WTC11 (cell line): ENCODE data around the gene DIAPH1. TPM values are rescaled to one million over a fixed set of nuclear protein-coding genes. Genes with fewer than 3 reads are reported as not detected.

Experiments used
- ATAC-seq: fragments of 200-7000 bp; cut with Tn5 transposase; 2 replicates; pipeline ENCODE4 v1.10.0; 2021; ENCODE audit warnings: mild to moderate bottlenecking, moderate library complexity
- CTCF ChIA-PET: fragments of 300-600 bp; sonication (Branson Sonifier 250); formaldehyde crosslinking; loops from one replicate; lab custom pipeline; 2021; ENCODE audit warnings: antibody characterized with exemption; lab: Charles Lee
- POLR2A ChIA-PET: fragments of 350-600 bp; sonication (Branson Sonifier 250); formaldehyde crosslinking; loops from one replicate; lab custom pipeline; 2021; ENCODE audit warnings: antibody characterized with exemption; lab: Charles Lee
- DNase-seq: peaks from one replicate; pipeline ENCODE4 v3.0.0; 2021; ENCODE audit warnings: low spot score
- H3K27ac Mint-ChIP-seq: 2 replicates; pipeline ENCODE4 v1.8.0; 2021; ENCODE audit warnings: mixed read lengths
- H3K27me3 Mint-ChIP-seq: 2 replicates; pipeline ENCODE4 v1.8.0; 2021; ENCODE audit warnings: low read depth, mild to moderate bottlenecking, moderate library complexity, mixed read lengths
- H3K36me3 Mint-ChIP-seq: 2 replicates; pipeline ENCODE4 v1.8.0; 2021; ENCODE audit warnings: mixed read lengths
- H3K4me1 Mint-ChIP-seq: 2 replicates; pipeline ENCODE4 v1.8.0; 2022; ENCODE audit warnings: mixed read lengths
- H3K4me3 Mint-ChIP-seq: 2 replicates; pipeline ENCODE4 v1.8.0; 2021; ENCODE audit warnings: mild to moderate bottlenecking, moderate library complexity, mixed read lengths
- H3K9me3 Mint-ChIP-seq: 2 replicates; pipeline ENCODE4 v1.8.0; 2021; ENCODE audit warnings: mixed read lengths
- AFF4 ChIP-seq: sonication (generic); formaldehyde crosslinking; IDR thresholded peaks from 2 replicates; pipeline ENCODE4 v1.8.1; 2023; ENCODE audit warnings: mild to moderate bottlenecking, missing genetic modification reagents, borderline replicate concordance
- AR ChIP-seq: fragments of 250-450 bp; sonication (Bioruptor Pico); IDR thresholded peaks from 2 replicates; pipeline ENCODE4 v1.9.0; 2021; ENCODE audit warnings: mild to moderate bottlenecking
- ATF2 ChIP-seq: sonication (generic); formaldehyde crosslinking; IDR thresholded peaks from 2 replicates; pipeline ENCODE4 v1.8.1; 2022; ENCODE audit warnings: low read depth, missing genetic modification reagents, borderline replicate concordance
- FOXK1 ChIP-seq: sonication (generic); formaldehyde crosslinking; IDR thresholded peaks from 2 replicates; pipeline ENCODE4 v1.8.0; 2022; ENCODE audit warnings: mild to moderate bottlenecking, moderate library complexity, missing genetic modification reagents
- FOXP4 ChIP-seq: sonication (generic); formaldehyde crosslinking; IDR thresholded peaks from 2 replicates; pipeline ENCODE4 v1.8.0; 2022; ENCODE audit warnings: mild to moderate bottlenecking, missing genetic modification reagents
- GRHL2 ChIP-seq: fragments of 250-450 bp; sonication (Bioruptor Pico); IDR thresholded peaks from 2 replicates; pipeline ENCODE4 v1.8.0; 2022; ENCODE audit warnings: mild to moderate bottlenecking, moderate library complexity; ENCODE audit not compliant: insufficient replicate concordance, severe bottlenecking
- MYBL2 ChIP-seq: sonication (generic); formaldehyde crosslinking; IDR thresholded peaks from 2 replicates; pipeline ENCODE4 v1.8.1; 2023; ENCODE audit warnings: mild to moderate bottlenecking, moderate library complexity, missing genetic modification reagents
- NFATC4 ChIP-seq: fragments of 250-450 bp; sonication (Bioruptor Pico); IDR thresholded peaks from 2 replicates; pipeline ENCODE4 v1.9.0; 2021; ENCODE audit warnings: mild to moderate bottlenecking
- SOX15 ChIP-seq: fragments of 250-450 bp; sonication (Bioruptor Pico); IDR thresholded peaks from 2 replicates; pipeline ENCODE4 v1.9.0; 2021; ENCODE audit warnings: mild to moderate bottlenecking
- SP1 ChIP-seq: sonication (generic); formaldehyde crosslinking; conservative IDR thresholded peaks from 2 replicates; pipeline ENCODE4 v1.8.1; 2022; ENCODE audit warnings: missing genetic modification reagents
- TP53 ChIP-seq: sonication (generic); formaldehyde crosslinking; IDR thresholded peaks from 2 replicates; pipeline ENCODE4 v1.8.1; 2023; ENCODE audit warnings: mild to moderate bottlenecking, missing genetic modification reagents
- ZNF219 ChIP-seq: sonication (generic); formaldehyde crosslinking; IDR thresholded peaks from 2 replicates; pipeline ENCODE4 v1.8.0; 2023; ENCODE audit warnings: missing genetic modification reagents, mild to moderate bottlenecking, borderline replicate concordance
- ZNF396 ChIP-seq: fragments of 250-450 bp; sonication (Bioruptor Pico); IDR thresholded peaks from 2 replicates; pipeline ENCODE4 v1.8.0; 2021; ENCODE audit warnings: mild to moderate bottlenecking, moderate library complexity, borderline replicate concordance
- ZNF416 ChIP-seq: fragments of 250-450 bp; sonication (Bioruptor Pico); IDR thresholded peaks from 2 replicates; pipeline ENCODE4 v1.9.0; 2021; ENCODE audit warnings: mild to moderate bottlenecking, inconsistent platforms
- ZSCAN18 ChIP-seq: fragments of 250-450 bp; sonication (Bioruptor Pico); IDR thresholded peaks from 2 replicates; pipeline ENCODE4 v2.1.2; 2022; ENCODE audit warnings: mild to moderate bottlenecking, moderate library complexity
- total RNA-seq: library from RNA; stranded (reverse); gene quantifications from 3 replicates; pipeline ENCODE4 v1.2.3, GENCODE V29; 2021

DIAPH1 gene
- total RNA-seq, 1 experiment from 2014 or later: 109 TPM

GRCh38 chr5:141512911-141513626 lies 105.7 kb downstream of the DIAPH1 start:
- TF ChIP-seq AR (CRISPR knock-in tag) (no peak), FOXP4 (CRISPR knock-in tag) (0 out of 2 replicates have a peak, but pooled peaks have one; percentile 5), GRHL2 (CRISPR knock-in tag) (no peak), ZSCAN18 (CRISPR knock-in tag) (no peak), ZNF416 (CRISPR knock-in tag) (no peak), SP1 (CRISPR knock-in tag) (0 out of 2 replicates have a peak, but pooled peaks have one; percentile 2), ZNF396 (no peak), TP53 (peak; percentile 68; the same call in 1 of the 2 replicates), AFF4 (no peak), NFATC4 (CRISPR knock-in tag) (no peak), ZNF219 (CRISPR knock-in tag) (no peak), MYBL2 (CRISPR knock-in tag) (no peak), SOX15 (CRISPR knock-in tag) (no peak), FOXK1 (CRISPR knock-in tag) (0 out of 2 replicates have a peak, but pooled peaks have one; percentile 0), ATF2 (no peak)
- POLR2A ChIA-PET: interaction anchor here (0.7 to 2.5 kb wide), 15 partner anchors 9 to 205 kb away, joined by 3 to 10 read pairs (median 4); partner anchors contain the start of genes PCDHGA10, PCDHGA11, PCDHGA12 and PCDHGC3
- no peak for ATAC-seq

More at GRCh38 chr5:141512911-141513626, 105.7 kb downstream of the DIAPH1 start:
- H3K9me3 Mint-ChIP-seq: no peaks in the 10 kb centered on the region
- peak; percentile 51 for DNase-seq
- H3K4me1 Mint-ChIP-seq: peaks cover 55% of the 10 kb centered on the region
- H3K27ac Mint-ChIP-seq: peak overlapping the region; percentile 94
- no peaks in the 10 kb centered on the region for H3K27me3 Mint-ChIP-seq
- CTCF ChIA-PET: interaction anchor here (0.6 to 10.5 kb wide), 46 partner anchors 8 to 1392 kb away, joined by 3 to 131 read pairs (median 6); partner anchors contain the start of genes DIAPH1, PCDHB10, PCDHB14 and PCDHB15
- peaks cover 23% of the 10 kb centered on the region for H3K36me3 Mint-ChIP-seq
- H3K4me3 Mint-ChIP-seq: peak overlapping the region; percentile 87
